Hematopoietic multipotent progenitor cell (in vitro differentiated cells): ENCODE measurements around the gene PLK2. TPM values are rescaled to one million over a fixed set of nuclear protein-coding genes. Genes with fewer than 3 reads are reported as not detected.

ENCODE experiments used
- DNase-seq, 3 donors: peaks; one replicate each; pipeline ENCODE4 v3.0.0-alpha.2; 2011 to 2015; ENCODE audit warnings: low read depth in 2 of 3, low spot score in 2 of 3
- total RNA-seq: library from RNA; depleted of rRNA; stranded (reverse); fragments of >200 nt; gene quantifications from one replicate; pipeline ENCODE4 v1.2.3, GENCODE V29; 2012

PLK2 gene
- total RNA-seq, result 44.2 TPM

- DNase-seq, result peak; percentile 87 to 94 (median 91)
These were observed at the start of gene PLK2 for GRCh38 chr5:58460002-58460731. Gene PLK2, minus strand, starts transcription at chr5:58460086. Its CDS starts 127 bp downstream, at chr5:58459959.

GRCh38 chr5:58507715-58508114 lies 47.8 kb upstream of the PLK2 start:
- no peak for DNase-seq

- peak in 1 of 3 donors; percentile 26 for DNase-seq
These were observed 46.2 kb upstream of the PLK2 start for GRCh38 chr5:58505971-58506640.

GRCh38 chr5:58505502-58505901 lies 45.6 kb upstream of the PLK2 start:
- no peak for DNase-seq

- no peak for DNase-seq
These were observed 44.9 kb upstream of the PLK2 start for GRCh38 chr5:58504766-58505165.

- DNase-seq, result no peak
These were observed 43.6 kb upstream of the PLK2 start for GRCh38 chr5:58503390-58504046.

- no peak for DNase-seq
These were observed 42.0 kb upstream of the PLK2 start for GRCh38 chr5:58501778-58502417.

- DNase-seq, result peak in 1 of 3 donors; percentile 70
These were observed 40.1 kb upstream of the PLK2 start for GRCh38 chr5:58499941-58500340.

- no peak for DNase-seq
These were observed 39.3 kb upstream of the PLK2 start for GRCh38 chr5:58499231-58499630.

- no peak for DNase-seq
These were observed 38.6 kb upstream of the PLK2 start for GRCh38 chr5:58498340-58498942.

- DNase-seq, result no peak
These were observed 38.0 kb upstream of the PLK2 start for GRCh38 chr5:58497921-58498320.

GRCh38 chr5:58497386-58497785 lies 37.5 kb upstream of the PLK2 start:
- DNase-seq, result peak in 1 of 3 donors; percentile 61

GRCh38 chr5:58496488-58496887 lies 36.6 kb upstream of the PLK2 start:
- DNase-seq, result no peak

GRCh38 chr5:58493141-58493540 lies 33.3 kb upstream of the PLK2 start:
- peak in 1 of 3 donors; percentile 56 for DNase-seq

GRCh38 chr5:58491216-58491892 lies 31.5 kb upstream of the PLK2 start, which contains the start of gene GAPT:
Gene GAPT, plus strand, starts transcription at chr5:58491435. Its CDS starts 3,102 bp downstream, at chr5:58494537.
- DNase-seq, result peak in 2 of 3 donors; percentile 78 to 96

- DNase-seq, result peak in 1 of 3 donors; percentile 62
These were observed 30.6 kb upstream of the PLK2 start for GRCh38 chr5:58490402-58491050.

- DNase-seq, result no peak
These were observed 26.4 kb upstream of the PLK2 start for GRCh38 chr5:58486290-58486689.

GRCh38 chr5:58484505-58484904 lies 24.6 kb upstream of the PLK2 start:
- DNase-seq, result no peak

- no peak for DNase-seq
These were observed 22.6 kb upstream of the PLK2 start for GRCh38 chr5:58482536-58482935.

- DNase-seq, result no peak
These were observed 21.9 kb upstream of the PLK2 start for GRCh38 chr5:58481828-58482227.
